Chondrocyte (in vitro differentiated cells): ENCODE data around the gene GPR3. TPM values are rescaled to one million over a fixed set of nuclear protein-coding genes. Genes with fewer than 3 reads are reported as not detected.

Source experiments
- DNase-seq: peaks from one replicate; pipeline ENCODE4 v3.0.0; 2021; ENCODE audit warnings: mixed read lengths, low spot score
- H3K27ac Mint-ChIP-seq: one replicate; pipeline ENCODE4 v1.8.0; 2021; ENCODE audit warnings: mild to moderate bottlenecking, moderate library complexity, mixed read lengths; ENCODE audit not compliant: unreplicated experiment
- H3K27me3 Mint-ChIP-seq: 2 replicates; pipeline ENCODE4 v1.8.0; 2021; ENCODE audit warnings: low read depth, mixed read lengths
- H3K36me3 Mint-ChIP-seq: 2 replicates; pipeline ENCODE4 v1.8.0; 2021; ENCODE audit warnings: low read depth, mixed read lengths
- H3K4me1 Mint-ChIP-seq: 2 replicates; pipeline ENCODE4 v1.8.0; 2021; ENCODE audit warnings: low read depth, mild to moderate bottlenecking, mixed read lengths
- H3K4me3 Mint-ChIP-seq: one replicate; pipeline ENCODE4 v1.8.0; 2021; ENCODE audit warnings: mild to moderate bottlenecking, moderate library complexity, mixed read lengths; ENCODE audit not compliant: unreplicated experiment
- H3K9me3 Mint-ChIP-seq: 2 replicates; pipeline ENCODE4 v1.8.0; 2021; ENCODE audit warnings: low read depth, mixed read lengths
- CTCF ChIP-seq: fragments of 200-600 bp; sonication (generic); IDR thresholded peaks from 2 replicates; pipeline ENCODE4 v1.5.0; 2021; ENCODE audit warnings: antibody characterized with exemption, mild to moderate bottlenecking, moderate library complexity
- total RNA-seq: library from RNA; stranded (reverse); gene quantifications from 3 replicates; pipeline ENCODE4 v1.2.1, GENCODE V29; 2021

Gene GPR3
- total RNA-seq, 1 donor from 2014 or later = 0.32 TPM

- H3K27me3 Mint-ChIP-seq = no peaks in the 10 kb centered on the region
- H3K9me3 Mint-ChIP-seq = no peaks in the 10 kb centered on the region
- no peak for DNase-seq
- H3K4me1 Mint-ChIP-seq = peaks cover 11% of the 10 kb centered on the region
- H3K27ac Mint-ChIP-seq = no peak overlapping the region
- H3K36me3 Mint-ChIP-seq = peaks cover 45% of the 10 kb centered on the region
- H3K4me3 Mint-ChIP-seq = no peak overlapping the region
- TF ChIP-seq CTCF = no peak
Measured at GRCh38 chr1:27413004-27413403, 20.6 kb downstream of the GPR3 start.

- no peak for TF ChIP-seq CTCF
- H3K36me3 Mint-ChIP-seq = peaks cover 37% of the 10 kb centered on the region
- DNase-seq = no peak
- no peaks in the 10 kb centered on the region for H3K27me3 Mint-ChIP-seq
- peaks cover 22% of the 10 kb centered on the region for H3K4me1 Mint-ChIP-seq
- no peaks in the 10 kb centered on the region for H3K9me3 Mint-ChIP-seq
- H3K27ac Mint-ChIP-seq = no peak overlapping the region
- H3K4me3 Mint-ChIP-seq = no peak overlapping the region
Measured at GRCh38 chr1:27414091-27414490, 21.7 kb downstream of the GPR3 start.

DNA sequence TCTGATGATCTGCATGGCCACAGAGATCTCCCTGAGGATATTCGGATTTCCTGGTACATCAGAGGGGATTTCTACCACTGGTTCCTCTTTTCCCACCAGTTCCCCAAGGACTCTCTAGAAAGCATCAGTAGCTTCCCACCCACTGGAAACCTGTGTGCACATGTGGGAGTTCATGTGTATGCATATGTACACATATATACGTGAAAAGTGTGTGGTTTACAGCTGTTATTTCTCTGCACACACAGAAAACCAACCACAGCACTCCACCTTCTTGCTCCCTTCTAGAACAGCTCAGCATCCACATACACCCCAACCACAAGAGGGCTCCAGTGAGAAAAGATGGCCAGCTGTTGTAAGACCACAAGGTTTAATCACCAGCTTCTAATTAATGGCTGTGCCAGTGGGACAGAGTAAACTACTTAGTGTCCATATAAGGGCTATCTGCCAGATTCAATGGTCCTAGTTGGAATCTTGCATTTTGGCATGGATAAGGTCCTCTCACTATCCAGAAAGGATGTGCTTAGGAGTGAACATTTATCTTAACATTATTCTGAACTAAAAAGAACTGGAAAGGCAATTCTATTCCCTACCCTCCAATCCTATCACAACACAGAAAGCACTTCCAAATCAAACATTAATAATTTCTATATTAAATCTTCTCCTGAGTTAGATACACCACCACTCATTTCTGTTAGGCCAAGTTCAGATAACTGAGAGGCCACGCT, 24.1 kb downstream of the GPR3 start:
- Mint-ChIP-seq H3K4me1 (peaks cover 43% of the 10 kb centered on the region), H3K27ac (peak overlapping the region; percentile 98), H3K4me3 (no peak overlapping the region), H3K9me3 (no peaks in the 10 kb centered on the region), H3K27me3 (no peaks in the 10 kb centered on the region), H3K36me3 (peaks cover 33% of the 10 kb centered on the region)
- peak; percentile 81 for TF ChIP-seq CTCF
- no peak for DNase-seq

DNA sequence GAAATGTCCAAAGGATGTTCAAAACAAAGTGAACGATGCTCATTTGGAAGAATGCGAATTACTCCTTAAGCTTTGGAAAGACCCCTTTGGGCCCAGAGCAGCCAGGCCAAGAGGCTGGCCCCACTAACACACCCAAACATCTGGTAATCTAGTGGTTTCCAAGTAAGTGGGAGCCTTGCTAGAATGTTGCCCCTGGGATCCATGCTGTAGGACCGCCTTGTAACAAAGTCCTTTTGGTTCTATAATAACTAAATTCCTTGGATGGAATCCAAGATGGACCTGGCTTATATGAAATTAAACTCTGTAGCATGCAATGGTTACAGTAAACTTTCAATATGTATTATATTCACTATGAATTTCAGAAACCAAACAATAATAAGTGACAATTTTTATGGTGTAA, 25.3 kb downstream of the GPR3 start:
- Mint-ChIP-seq H3K27ac (peak overlapping the region; percentile 98), H3K4me3 (no peak overlapping the region), H3K27me3 (no peaks in the 10 kb centered on the region), H3K9me3 (no peaks in the 10 kb centered on the region), H3K4me1 (peaks cover 48% of the 10 kb centered on the region), H3K36me3 (peaks cover 28% of the 10 kb centered on the region)
- no peak for TF ChIP-seq CTCF
- DNase-seq = no peak

- Mint-ChIP-seq H3K27me3 (no peaks in the 10 kb centered on the region), H3K4me3 (peak overlapping the region; percentile 9), H3K9me3 (no peaks in the 10 kb centered on the region), H3K36me3 (peaks cover 21% of the 10 kb centered on the region), H3K27ac (peak overlapping the region; percentile 98), H3K4me1 (peaks cover 49% of the 10 kb centered on the region)
- DNase-seq = no peak
- no peak for TF ChIP-seq CTCF
Measured at GRCh38 chr1:27418326-27419185, 26.1 kb downstream of the GPR3 start.
